Cerebellar nuclear complex (tissue), 1 donor: Measurements from ENCODE around the gene GFOD2.
"Not testable (repeated sequence)": the region's sequence is repeated elsewhere in the genome, so short reads cannot be mapped to it uniquely, and the experiment has no call there.

Experiments used
- DNase-seq, 2 experiments: peaks; one replicate each; lab custom pipeline; 2025; lab: John Stamatoyannopoulos, UW

GFOD2 gene

GRCh38 chr16:67719048-67719777, at the start of gene GFOD2:
TSS of gene GFOD2 (minus strand) at chr16:67719316. CDS start at chr16:67685715, 33,601 bp downstream.
- peak; percentile 44 to 80 for DNase-seq

GRCh38 chr16:67767953-67768352, 48.8 kb upstream of the GFOD2 start:
- no peak for DNase-seq

DNA sequence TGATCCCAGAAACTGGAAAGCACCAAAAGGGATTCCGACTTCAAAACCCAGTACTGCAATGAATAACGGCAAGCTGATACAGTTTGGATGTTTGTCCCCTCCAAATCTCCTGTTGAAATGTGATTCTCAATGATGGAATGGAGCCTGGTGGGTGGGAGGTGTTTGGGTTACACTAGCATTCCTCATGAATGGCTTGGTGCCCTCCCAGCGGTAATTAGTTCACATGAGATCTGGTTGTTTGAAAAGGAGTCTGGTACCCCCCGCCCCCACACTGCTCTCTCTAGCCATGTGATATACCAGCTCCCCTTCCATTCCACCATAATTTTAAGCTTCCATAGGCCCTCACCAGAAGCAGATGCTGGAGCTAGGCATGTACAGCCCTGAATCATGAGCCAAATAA, 47.2 kb upstream of the GFOD2 start:
- DNase-seq = no peak

GRCh38 chr16:67764158-67764667, 45.1 kb upstream of the GFOD2 start:
- DNase-seq = no peak

DNA sequence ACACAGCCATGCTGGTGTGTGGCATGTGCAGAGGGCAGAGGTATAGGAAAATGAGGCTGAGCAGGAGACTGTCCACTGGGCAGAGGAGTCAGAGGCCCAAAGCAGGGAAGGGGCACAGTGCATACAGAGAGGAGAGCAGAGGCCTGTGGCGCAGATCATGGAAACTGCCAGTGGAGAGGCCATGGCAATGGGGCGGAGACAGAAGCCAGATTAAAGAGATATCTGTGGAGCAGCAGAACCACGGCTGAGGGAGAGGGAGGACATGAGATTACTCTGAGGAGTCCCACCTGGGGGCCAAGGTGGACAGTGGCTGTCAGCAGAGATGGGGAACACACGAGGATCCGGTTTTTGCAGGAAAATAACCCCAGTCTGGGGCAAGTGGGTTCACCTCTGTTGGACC, 44.0 kb upstream of the GFOD2 start:
- DNase-seq = no peak

DNA sequence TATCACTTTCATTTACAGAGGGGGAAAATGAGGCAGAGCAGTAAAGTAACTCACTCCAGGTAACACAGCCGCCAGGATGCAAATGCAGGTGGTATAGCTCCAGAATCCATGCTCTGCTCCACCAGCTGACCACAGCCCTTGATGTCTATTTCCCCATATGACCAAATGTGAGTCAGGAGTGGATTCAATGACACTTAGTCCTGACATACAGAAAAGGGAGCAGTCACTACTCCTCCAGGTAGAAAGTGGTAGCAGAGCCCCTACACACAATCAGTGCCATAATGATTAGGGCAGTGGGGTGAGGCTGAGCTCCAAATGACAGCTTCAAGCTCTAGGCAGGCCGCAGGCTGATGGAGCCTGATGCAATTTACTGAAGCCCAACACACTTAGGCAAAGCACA, 43.3 kb upstream of the GFOD2 start:
- no peak for DNase-seq

GRCh38 chr16:67761924-67762323, 42.8 kb upstream of the GFOD2 start:
- no peak for DNase-seq

DNA sequence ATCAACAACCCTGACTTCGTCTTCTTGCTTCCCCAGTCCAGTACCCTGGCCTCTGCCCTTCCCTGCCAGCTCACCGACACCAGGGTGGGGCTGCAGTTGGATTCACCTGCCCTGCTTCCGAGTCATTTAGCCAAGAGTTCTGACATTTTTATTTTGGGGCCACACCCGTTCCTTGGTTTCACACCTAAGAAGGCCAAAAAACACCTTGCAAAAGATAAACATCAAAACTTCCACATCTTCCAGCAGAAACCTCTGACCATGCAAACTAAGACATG, 41.8 kb upstream of the GFOD2 start:
- no peak for DNase-seq

- DNase-seq = no peak
These were observed 41.3 kb upstream of the GFOD2 start for GRCh38 chr16:67760206-67760955.

DNA sequence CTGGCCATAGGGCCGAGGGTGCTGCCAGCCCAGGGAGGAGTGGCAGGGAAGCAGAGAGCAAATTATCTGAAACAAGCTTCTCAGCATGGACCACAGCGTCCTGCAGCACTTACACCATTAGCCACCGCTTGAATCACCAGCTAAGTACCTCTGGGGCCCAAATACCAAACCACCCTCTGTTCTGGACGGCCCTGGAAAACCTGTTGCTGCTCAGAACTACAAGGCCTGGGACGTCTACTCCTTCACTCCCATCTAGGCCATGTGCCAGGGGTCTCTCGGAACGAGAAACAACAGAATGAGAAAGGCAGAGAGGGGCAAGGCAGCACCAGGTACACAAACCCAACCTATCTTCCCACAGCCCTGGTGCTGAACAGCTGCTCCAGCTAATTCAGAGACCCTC, 39.9 kb upstream of the GFOD2 start:
- DNase-seq = no peak

DNA sequence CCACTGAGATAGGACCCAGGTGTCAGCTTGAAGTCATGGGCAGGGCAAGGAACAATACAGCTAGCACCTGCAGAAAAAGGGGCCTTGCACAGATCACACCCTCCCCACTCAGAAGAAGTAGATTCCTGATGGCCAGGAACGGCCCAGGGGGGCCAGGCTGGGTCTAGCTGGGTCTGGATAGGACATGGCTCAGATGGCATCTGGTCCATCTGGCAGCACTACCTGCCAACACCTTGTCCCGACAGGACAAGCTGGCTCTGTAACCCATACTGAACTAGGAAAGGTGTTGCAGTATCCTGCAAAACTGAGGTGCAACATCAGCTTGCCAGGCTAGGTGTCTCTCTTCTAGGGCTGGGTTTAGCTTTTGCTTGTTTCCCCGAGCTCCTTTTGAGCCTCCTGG, 38.9 kb upstream of the GFOD2 start:
- DNase-seq = peak; percentile 75 to 77

- no peak for DNase-seq
These were observed 33.5 kb upstream of the GFOD2 start for GRCh38 chr16:67752641-67753040.

GRCh38 chr16:67751331-67751730, 32.2 kb upstream of the GFOD2 start:
- DNase-seq = not testable (repeated sequence)

DNA sequence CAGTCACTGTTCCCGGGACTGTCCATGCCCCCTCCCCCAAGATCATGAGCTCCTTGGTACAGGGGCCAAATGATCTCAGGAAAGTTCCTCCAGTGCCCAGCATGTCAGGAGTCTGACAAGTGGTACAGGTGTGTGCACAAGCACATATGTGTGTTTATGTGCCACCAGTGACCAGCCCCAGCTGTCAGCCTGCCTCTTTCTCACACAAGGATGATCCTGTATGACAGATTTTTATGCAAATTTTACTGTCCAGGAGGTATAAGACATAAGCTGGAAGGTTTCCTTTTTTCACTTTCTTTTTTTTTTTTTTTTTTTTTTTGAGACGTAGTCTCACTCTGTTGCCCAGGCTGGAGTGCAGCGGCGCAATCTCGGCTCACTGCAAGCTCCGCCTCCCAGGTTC, 31.4 kb upstream of the GFOD2 start:
- no peak for DNase-seq

GRCh38 chr16:67749436-67750078, 30.4 kb upstream of the GFOD2 start:
- no peak for DNase-seq

GRCh38 chr16:67748834-67749233, 29.7 kb upstream of the GFOD2 start:
- no peak for DNase-seq

DNA sequence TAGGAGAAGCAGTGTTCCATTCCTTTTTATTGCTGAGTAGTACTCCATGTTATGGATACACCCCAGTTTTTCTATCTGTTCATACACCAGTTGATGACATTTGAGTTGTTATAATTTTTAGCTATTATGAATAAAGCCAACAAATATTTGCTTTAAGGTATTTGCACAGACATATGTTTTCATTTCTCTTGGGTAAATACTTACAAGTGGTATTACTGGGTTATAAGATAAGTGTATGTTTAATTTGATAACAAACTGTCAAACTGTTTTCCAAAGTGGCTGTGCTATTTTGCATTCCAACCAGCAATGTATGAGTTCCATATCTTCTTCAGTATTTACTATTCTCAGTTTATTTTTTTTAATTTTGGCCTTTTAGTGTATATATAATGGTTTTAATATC, 27.7 kb upstream of the GFOD2 start:
- no peak for DNase-seq

DNA sequence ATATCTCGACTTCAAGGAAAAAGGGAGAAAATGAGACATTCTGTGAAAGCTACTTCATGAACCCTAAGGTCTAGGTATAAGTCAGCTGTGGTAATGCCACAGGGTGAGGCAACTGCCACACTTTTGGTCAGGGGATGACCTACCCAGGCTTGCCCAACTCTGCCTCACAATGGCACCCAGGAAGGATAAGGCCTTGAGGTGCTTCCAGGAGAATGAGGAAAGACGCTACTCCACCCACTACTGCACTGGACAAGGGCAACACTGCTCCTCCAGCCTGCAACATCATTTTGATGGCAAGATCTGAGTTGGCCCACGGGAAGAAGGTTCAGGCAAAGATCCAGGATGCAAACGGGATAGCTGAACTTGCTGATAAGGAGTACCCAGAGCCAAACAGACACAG, 22.0 kb upstream of the GFOD2 start:
- DNase-seq = no peak

DNA sequence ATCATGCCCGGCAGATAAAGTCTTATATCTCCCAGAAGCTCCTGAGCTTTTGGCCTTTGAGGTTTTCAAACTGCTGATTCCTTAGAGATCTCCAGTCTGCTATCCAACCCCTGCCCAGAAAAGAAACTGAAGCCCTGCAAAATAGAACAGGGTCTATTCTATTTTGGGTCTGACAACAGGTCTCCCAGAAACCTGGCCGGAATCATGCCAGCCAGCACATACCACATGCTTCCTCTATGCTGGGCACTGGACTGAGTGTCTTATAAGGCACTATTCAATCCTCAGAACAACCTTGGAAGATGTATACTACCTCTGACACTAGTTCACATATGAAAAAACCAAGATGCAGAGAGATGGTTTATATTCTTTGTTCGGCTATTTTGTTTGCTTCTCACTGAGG, 21.3 kb upstream of the GFOD2 start:
- peak in 1 of 2 experiments; percentile 22 for DNase-seq

- no peak for DNase-seq
These were observed 17.7 kb upstream of the GFOD2 start for GRCh38 chr16:67736858-67737257.

DNA sequence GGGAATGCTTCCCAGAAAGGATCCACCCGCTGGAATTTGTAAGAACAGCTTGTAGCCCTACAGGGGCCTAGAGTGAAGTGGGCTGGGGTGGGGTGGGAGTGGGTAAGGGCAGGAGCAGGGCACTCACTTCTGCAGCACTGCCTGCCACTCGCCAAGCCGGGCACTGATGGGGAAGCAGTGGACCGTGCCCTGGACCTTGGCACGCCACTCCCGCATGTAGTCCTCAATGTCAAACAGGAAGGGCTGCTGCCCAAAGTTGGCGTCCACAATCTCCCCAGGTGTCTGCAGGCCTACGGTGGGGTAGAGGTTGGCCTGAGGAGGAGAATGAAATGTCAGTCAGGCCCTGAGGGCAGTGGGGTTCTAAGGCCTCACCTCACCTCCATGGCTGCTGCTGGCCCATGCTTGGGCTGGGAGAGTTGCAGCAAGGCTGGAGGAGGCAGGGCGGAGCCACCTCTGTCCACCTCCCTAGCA, 15.7 kb upstream of the GFOD2 start:
- DNase-seq = peak; percentile 43 to 66

DNA sequence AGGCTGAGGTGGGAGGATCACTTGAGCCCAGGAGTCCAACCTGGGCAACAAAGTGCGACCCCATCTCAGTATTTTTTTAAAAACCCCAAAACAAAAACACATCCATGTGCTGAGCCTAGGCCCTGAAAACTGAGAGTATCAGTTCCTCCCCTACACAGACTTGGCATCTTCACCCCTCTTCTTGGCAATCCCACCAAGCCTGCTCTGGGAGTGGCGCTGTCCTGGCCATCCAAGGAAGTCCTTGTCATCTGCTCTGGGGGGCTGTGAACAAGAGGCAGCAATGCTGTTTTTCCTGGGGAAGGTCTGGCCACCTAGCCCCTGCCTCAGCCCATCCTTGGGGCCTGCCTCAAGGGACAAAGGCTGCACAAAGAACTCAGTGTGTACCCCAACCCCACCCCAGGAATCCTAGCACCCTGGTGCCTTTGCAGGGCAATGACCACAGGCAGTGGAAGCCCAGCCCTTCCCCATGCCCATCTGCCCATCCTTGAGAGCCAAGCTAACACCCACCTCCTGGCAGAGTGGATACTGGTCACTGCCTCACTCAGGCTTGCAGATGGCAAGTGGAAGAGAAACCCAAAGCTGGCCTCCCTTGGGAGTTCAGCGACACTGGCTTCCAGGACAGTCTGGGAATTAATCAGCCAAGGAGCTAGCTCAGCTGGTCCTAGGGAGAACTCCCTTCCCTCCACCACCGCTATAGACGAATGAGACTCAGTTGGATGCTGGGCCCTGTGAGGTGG, 14.8 kb upstream of the GFOD2 start:
- DNase-seq = peak in 1 of 2 experiments; percentile 54
